ENCODE data around the gene STAB1.

GRCh38 chr3:52557011-52557960 is 62.1 kb downstream of the STAB1 start:
- TF ChIP-seq CTCF (IDR thresholded peaks at IDR 0.05; ENCODE audit: poor library complexity), result no peak
- TF ChIP-seq EZH2 (IDR thresholded peaks at IDR 0.05; ENCODE audit: borderline replicate concordance), result no peak
- TF ChIP-seq EZH2phosphoT487 (IDR thresholded peaks at IDR 0.05; ENCODE audit: low read depth, severe bottlenecking, unreplicated experiment), result no peak
